ENCODE results near the gene BTD.

DNA sequence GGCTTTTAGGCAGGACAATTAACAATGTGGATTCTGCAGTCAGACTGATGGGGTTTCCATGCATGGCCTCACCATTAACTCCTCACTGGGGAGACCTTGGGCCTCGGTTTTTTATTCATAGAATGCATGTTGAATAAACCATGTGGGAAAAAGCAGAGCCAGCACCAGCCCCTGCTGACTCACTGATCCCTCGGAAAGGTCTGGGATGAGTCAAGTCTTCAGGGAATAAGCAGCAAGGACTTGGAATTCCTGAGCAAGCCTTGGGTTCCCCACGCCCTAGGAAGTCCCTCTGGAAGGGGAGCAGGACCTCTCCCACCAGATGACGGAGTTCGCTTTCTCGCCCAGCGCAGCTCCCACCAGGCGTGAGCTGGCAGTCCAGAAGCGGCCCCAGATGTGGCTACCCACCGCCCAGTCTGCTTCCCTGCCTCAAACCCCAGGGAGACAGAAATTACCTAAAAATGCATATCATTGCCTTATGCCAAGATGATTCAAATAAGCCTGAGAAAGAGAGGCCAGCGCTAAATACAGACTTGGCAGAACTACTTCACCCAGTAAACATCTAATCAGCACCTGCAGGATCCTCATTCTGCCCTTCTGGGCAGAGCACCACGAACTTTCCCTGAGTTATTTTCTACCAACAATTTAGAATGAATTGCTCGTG is 45.4 kb downstream of the BTD start:
- TF ChIP-seq CTCF (IDR thresholded peaks at IDR 0.05; ENCODE audit: borderline replicate concordance, extremely low read depth, low read length, poor library complexity, severe bottlenecking) (no peak), EZH2 (IDR thresholded peaks at IDR 0.05; ENCODE audit: borderline replicate concordance, low read depth, low read length, severe bottlenecking) (no peak)

All from DND-41 (cell line).